Measurements from ENCODE around the gene PBXIP1.
"Not testable (repeated sequence)": the region's sequence is repeated elsewhere in the genome, so short reads cannot be mapped to it uniquely, and the experiment has no call there.

The PBXIP1 gene, protein sequence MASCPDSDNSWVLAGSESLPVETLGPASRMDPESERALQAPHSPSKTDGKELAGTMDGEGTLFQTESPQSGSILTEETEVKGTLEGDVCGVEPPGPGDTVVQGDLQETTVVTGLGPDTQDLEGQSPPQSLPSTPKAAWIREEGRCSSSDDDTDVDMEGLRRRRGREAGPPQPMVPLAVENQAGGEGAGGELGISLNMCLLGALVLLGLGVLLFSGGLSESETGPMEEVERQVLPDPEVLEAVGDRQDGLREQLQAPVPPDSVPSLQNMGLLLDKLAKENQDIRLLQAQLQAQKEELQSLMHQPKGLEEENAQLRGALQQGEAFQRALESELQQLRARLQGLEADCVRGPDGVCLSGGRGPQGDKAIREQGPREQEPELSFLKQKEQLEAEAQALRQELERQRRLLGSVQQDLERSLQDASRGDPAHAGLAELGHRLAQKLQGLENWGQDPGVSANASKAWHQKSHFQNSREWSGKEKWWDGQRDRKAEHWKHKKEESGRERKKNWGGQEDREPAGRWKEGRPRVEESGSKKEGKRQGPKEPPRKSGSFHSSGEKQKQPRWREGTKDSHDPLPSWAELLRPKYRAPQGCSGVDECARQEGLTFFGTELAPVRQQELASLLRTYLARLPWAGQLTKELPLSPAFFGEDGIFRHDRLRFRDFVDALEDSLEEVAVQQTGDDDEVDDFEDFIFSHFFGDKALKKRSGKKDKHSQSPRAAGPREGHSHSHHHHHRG

DNA sequence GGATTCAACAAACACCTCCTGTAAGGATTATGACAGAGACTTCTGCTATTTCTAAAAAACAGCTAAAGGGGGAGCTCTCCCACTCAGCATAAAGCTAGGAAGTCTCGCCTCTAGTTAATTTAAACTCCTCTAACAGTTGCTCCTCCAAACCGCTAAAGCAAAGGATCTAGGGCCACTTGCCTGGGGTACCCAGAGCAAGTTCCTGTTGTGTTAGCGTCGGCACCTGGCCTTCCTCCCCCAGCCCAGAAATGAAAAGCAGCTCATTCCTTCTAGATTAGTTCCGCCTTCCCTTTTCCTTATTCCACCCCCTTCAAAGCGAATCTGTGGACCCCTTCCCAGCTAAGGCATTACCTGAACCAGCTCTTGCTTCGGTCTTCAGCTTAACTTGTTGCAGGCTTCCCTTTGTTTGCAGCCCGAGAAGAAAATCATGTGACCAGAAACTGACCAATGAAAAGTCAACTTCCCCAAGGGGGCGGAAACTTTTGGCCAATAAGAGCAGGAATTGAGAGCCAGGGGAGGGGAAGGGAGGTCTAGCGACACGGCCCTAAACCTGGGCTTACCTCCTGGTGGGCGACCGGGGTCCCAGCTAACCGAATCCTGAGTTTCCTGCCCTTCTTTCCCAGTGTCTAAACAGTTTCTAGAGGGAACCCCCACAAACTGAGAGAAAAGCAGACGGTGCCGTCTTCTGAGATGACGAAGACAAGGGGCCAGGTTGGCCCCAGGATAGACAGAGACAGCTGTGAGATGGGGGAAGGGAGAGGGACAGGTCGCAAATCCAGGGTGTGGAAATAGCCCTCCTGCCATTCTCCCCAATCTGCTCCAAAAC lies at the start of gene PBXIP1:
TSS of gene PBXIP1 (minus strand) at position 382 of the 826 bp plus-strand sequence. CDS start 2,378 bp downstream, outside the sequence.
- no peak for DNase-seq (ENCODE audit: low read depth)

DNA sequence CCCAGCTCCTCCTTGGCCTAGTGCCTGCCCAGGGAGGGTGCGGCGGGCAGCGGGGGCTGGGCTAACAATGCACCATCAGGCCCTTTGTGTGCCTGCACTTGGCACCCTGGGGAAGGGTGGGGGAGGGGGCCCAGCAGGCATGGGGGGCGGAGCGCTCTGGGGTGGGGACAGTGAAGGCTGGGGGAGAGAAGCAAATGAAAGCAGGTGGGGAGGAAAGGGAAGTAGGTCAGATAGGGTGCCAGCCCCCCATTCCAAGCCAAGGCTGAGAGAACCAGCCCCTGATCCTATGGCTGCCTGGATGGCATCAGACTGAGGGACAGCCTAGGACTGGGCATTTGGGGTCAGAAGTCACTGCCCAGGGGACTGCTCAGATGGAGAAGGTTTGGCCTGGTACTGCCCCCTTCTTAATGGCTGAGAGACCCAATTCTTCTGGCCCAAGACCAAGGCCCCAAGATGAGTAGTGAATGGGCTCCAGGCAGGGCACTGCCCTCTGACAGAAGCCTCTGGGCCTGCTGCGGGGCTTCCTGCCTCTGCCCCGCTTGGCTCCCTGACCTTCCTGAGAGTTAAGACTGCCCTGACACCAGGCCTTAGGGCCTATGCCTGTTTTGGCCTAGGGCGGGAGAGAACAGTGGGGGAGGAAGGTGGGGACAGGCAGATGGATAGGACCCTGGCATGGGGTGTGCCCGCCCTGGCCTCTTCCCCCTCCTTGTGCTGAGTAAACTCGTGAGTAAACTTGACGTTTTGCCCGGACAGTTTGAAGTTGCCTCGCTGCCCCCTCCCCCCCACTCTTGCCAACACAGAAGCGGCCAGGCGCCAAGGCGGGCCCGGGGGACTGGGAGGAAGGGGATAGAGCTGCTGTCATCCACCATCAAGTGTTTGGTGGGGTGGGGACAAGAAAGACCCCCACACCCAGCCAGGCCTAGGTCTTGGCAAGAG lies 49.4 kb upstream of the PBXIP1 start:
- no peak for DNase-seq (ENCODE audit: low read depth)

DNA sequence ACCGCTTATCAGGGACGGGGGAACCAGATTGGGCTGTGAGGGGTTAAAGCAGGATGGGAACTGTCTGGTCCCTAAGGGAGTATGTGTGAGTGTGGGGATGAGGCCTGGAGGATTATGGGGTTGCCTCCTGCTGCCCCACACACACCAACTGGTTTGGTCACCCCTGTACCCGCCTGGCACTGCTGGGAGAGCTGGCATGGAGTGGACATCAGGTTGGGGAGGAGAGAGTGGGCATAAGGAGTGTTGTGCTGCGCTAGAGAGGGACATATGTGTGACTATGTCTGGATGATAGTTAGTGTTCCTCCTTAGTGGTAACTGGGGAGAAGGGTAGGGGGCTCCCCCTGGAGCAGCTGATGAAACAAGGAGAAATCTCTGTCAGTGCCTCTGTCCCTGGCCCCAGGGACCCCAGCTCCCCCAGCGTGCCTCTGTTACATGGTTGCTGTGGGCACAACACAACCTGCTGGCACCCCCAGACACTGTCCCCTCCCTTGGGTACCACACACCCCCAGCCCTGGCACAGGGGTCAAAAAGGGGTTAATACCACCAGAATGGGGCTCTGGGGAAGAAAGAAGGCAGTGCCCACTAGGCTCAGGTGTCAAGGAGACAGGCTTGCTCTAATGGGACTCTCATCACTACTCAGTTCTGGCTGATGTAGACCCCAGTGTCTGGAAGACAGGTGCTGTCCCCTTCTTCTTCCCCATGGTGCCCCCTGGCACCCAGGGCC lies 48.6 kb upstream of the PBXIP1 start:
- no peak for DNase-seq (ENCODE audit: low read depth)

DNA sequence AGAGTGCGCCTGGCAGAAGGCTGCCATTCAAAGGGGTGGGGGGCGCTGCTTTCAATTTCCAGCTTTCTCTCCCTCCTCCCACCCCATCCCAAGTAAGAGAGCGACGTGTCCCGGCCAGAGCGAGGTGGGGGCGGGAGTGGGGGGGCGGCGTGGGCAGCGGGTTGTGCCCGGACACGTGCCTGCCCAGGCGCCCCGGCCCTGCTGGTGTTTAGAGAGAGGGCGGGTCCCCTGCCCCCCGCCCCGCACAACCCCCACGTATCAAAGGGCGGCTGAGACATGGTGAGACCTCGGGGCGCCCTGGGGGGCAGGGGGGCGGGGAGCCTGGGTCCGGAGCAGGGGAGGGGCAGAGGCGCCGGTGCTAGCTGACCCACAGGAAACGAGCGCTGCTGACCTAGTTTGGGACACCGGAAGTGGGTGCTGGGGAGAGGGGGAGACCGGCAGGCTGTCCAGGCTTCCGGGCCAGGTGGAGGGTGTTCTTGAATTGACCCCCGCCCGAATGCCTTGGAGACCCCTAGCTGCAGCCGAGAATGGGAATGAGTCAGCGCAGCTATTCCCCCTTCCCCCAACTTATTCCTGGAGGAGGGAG lies 48.0 kb upstream of the PBXIP1 start:
- no peak for DNase-seq (ENCODE audit: low read depth)

DNA sequence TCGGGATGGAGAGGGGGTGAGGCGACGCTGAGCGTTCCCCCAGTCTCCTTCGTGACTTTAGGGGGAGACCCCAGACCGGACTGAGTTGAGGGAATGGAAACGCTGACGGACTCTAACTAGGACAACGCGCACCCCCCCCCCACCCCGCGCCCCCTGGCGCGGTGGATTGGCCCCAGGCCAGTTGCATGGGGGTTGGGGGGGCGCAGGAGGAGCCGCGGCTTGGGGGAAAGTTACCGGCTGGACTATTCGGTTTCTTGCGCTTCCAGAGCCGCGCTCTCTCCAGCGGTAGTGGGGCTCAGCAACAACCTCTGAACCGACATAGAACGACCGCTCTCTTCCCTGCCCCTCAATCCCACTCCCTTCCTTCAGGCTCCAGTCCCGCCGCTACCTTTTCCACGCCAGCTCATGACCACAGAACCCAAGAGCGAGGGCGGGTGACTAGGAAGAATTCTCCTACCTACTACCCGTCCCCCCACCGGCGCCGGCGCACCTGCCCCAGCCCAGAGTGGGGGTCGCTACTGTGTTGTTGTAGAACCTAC lies 47.4 kb upstream of the PBXIP1 start:
- no peak for DNase-seq (ENCODE audit: low read depth)

DNA sequence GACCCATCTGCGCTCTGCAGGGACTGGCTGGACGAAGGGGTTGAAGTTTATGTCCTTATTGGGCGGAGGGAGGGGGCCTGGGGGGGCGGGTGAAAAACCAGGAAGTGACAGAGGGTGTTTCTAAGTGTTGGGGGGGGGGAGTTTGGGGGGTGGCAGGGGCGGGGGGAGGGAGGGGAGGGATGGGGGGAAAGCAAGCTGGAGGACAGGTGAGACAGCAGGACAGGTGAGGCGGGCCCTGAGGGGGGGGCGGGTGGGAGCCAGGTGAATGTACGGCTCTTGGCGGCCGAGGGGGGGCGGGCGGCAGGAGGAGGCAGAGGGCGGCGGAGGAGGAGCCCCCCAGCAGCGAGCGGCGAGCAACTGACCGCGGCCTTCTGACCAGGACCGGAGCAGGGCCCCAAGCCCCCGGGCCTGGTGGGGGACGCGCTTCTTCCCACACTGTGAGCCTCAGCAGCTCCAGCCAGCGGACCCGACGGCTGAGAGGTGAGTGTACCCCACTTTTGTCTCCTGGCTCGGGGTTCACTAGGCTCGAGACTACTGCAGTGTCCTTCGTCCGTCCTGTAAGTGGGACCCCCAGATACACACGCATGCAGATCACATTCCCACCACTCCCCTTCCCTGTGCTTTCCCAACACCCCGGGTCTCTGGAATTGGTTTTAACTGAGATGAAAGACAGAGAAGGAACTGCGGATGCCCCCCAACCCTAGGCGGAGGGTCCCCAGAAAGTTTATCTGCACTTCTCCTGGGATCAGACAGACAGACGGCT lies 46.7 kb upstream of the PBXIP1 start, which contains the start of gene ZBTB7B:
TSS of gene ZBTB7B (plus strand) at position 339 of the 763 bp plus-strand sequence. CDS start 11,859 bp downstream, outside the sequence.
- no peak for DNase-seq (ENCODE audit: low read depth)

DNA sequence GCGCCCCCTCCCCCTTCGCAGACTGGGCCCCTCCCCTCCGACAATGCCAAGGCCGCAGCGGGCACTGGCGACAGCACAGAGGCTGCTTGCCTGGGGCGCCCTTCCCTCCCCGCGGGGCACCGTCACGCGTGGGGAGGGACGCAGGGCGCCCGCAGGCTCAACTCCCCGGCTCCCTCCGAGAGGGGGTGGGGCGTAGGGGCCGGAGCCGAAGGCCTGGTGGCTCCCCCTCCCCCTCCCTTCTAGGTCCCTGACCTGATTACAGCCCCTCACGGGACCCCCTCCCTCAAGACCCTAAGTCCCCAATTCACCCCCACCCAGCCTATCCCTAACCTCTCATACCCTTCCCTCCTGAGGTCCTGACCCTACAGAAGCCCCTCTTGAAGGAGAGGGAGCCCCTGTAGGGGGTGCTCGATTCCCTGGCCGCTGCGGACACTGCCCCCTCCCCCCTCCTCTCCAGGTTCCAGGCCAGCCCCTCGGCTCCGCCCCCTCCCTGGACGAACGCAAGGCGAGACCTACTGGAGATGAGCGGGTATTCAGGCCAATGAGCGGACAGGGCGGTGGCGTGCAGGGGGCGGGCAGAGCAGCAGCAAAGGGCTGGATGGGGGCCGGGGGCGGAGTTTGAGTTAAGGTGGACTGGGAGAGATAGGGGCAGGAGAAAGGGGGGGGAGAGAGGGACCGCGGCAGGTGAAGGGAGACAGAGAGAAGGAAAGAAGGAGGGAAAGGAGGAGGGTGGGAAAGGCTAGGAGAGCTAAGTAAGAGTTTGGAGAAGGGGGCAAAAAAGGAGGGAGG lies 46.0 kb upstream of the PBXIP1 start:
- peak; percentile 99 for DNase-seq (ENCODE audit: low read depth)

DNA sequence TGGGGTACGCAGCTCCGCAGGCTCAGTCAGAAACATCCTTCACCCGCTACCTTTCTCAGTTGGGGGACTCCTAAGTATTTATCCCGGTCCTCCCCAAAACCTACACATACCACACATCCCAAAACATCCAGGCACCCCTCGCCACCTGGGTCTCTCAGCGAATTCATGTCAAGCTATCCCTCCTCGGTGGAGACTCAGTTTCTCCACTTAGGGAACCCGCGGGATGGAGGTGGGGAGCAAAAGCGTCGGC lies 45.5 kb upstream of the PBXIP1 start:
- DNase-seq (ENCODE audit: low read depth): no peak

DNA sequence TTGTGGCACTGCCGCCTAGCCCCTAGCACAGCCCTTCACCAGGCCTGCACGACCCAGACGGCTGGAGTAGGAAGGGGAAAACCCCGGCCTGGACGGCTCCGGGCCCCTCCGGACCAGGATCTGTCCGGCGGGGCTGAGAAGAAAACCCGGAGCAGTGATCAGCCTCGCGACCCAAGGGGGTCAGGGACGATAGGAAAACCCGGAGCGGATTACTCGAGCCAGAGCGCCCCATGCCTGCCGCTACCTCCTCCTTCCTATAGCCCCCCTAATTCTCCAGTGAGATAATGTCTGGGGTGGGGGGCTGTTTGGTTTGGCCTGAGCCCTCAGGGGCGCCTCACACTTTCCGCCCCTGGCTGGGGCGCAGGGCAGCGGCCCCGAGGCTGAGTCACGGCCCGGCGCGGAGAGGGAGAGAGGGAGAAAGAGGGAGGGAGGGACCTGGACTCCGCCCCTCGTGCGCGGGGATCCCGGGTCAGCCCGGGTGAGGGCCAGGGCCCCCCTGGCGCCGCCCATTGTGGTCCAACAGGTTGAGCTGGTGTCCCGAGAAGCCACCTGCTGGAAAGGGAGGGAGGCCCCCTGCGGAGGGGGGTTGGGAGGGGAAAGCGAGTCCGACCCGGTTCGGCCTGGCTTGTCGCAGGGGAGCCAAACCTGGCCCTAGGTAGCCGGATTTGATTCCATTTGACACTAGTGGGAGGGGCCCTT lies 45.0 kb upstream of the PBXIP1 start:
- peak; percentile 93 for DNase-seq (ENCODE audit: low read depth)

DNA sequence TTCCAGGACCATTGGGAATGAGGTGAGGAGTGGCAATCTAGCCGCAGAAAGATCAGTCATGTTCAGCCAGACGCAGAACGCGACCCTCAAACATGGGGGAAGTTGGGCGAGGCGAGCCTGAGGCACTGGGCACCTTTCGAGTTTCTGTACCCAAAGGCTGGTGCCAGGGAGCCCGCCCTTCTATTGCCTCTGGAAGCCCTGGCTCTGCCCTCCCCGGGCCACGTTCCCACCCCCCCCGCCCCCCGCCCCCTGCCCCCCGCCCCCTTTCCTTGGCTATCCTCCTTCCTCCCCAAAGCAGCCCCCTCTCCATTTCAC lies 44.5 kb upstream of the PBXIP1 start:
- no peak for DNase-seq (ENCODE audit: low read depth)

DNA sequence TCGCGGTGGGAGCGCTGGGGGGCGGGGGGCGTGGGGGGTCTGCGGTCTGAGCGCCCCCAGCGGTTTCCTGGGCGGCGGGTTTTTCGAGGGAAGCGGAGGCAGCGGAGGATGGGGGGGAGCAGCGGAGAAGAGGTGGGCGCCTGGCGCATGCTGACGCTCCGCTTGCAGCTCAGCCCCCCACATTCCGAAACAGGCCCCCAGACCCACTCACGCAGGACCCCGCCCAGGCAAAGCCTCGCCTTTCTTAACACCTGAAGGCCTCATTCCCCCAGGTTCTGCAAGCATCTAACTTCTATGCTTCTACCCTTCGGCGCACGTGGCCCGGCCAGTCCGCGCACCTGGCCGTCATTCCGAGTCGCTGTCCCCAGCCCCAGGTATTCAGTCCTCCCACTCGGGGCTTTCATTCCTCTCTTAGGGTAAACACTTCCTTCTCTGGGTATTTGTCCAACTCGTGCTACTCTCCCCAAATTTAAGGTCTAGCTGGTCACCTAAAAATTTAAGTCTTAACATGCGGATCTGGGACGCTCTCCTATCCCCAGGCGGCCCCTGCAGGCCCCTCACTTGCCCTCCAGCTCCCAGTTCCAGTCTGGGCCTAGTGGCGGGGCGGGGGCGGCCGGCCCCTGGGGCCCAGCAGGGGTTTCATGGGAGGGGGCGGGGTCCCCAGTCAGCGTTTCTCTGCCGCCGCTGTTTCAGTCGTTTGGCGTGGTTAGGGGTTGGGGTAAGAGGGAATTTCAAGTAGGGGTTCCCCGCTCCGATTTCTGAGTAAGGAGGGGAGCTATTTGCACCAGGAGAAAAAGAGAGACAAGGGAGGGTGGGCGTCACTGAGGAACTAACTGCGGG lies 43.9 kb upstream of the PBXIP1 start:
- no peak for DNase-seq (ENCODE audit: low read depth)

DNA sequence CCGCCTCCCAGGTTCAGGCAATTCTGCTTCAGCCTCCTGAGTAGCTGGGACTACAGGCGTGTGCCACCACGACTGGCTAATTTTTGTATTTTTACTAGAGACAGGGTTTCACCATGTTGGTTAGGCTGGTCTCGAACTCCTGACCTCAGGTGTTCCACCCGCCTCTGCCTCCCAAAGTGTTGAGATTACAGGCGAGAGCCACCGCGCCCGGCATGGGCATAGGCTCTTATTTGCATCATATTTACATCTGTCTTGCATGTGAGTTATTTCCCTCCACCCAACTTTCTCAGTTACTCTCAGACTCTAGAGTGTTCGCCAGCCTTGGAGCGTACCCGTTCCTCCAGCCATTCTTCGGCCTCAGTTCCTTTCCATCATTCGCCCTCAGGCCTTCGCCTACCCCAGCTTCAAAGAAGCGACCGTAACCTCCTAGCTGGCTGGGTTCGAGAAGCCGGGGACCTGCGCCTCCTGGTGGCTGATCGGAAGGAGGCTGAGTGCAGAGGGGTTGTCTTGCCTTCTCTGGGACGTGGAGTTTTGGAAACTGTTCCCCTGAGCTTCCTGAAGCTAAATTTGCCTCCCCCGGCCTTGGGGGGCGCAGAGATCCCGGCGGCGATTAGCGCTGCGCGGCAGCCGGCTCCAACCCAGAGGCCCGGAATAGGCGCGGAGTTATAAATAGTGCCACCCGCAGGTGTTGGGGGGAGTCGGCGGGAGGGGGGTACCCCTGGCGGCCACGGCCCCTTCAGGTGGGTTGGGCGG lies 43.1 kb upstream of the PBXIP1 start:
- peak; percentile 90 for DNase-seq (ENCODE audit: low read depth)

DNA sequence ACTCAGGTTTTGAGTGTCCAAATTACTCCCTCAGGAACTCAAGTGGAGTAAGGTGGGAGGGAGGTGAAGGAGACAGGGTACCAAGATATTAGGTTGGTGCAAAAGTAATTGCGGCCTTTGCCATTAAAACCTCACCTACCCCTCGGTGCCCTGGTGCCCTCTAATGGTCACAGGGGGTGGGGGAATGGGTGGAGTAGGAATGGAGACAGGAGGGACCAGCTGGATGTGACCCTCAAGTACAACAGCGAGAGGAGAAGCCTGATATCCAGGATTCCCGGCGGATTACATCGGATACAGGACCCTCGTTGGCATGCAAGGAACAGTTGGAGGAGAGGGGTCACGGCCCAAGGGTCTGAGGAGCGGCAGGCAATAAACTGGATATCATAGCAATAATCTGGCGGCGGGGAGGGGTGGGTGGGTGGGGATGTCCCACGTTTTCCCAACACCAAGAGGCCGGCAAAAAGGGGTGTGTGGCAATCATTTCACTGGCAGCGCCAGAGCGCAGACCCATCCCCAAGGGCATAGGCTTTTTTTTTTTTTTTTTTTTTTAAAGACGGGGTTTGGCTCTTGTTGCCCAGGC lies 42.4 kb upstream of the PBXIP1 start:
- no peak for DNase-seq (ENCODE audit: low read depth)

DNA sequence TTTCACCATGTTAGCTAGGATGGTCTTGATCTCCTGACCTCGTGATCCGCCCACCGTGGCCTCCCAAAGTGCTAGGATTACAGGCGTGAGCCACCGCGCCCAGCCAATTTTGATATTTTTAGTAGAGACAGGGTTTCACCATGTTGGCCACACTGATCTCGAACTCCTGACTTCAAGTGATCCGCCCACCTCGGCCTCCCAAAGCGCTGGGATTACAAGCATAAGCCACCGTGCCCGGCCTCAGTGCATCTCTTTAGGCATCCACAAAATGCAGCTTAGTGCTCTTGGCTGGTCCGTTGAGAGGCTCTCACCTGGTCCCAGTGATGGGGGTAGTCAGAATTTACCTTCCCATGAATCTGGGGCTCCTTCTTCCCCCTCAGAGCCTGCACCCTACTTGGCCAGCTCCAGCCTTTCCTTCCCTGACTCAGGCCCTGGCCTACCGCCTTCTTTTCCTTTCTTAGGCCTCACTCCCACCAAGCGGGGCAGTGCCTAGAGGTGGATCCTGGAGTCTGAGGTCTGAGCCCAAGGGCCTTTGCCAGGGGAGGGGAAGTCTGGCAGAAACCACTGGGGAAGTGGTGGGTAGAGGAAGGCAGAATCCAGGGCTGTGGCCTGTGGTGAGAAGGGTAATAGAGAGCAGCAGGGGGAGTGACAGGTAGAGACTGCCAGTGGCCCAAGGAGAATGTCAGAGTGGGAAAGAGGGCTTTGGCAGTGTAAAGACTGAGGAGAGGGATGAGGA lies 41.2 kb upstream of the PBXIP1 start:
- DNase-seq (ENCODE audit: low read depth): no peak

DNA sequence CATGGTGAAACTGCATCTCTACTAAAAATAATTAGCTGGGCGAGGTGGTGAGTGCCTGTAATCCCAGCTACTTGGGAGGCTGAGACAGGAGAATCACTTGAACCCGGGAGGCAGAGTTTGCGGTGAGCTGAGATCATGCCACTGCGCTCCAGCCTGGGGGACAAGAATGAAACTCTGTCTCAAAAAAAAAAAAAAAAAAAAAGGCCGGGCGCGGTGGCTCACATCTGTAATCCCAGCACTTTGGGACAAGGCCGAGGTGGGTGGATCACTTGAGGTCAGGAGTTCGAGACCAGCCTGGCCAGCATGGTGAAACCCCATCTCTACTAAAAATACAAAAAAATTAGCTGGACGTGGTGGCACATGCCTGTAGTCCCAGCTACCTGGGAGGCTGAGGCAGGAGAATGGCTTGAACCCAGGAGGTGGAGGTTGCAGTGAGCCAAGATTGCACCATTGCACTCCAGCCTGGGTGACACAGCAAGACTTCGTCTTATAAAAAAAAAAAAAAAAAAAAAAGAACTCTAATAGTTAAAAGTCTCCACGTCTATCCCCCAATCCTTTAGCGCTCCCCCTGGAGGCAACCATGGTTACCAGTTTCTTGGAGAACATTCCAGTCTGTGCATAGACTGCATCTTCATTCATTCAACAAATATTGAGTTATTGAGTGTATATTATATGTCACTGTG lies 39.5 kb upstream of the PBXIP1 start:
- DNase-seq (ENCODE audit: low read depth): not testable (repeated sequence)

Measured in CMK (cell line).